RWPE1 (cell line): ENCODE data around the gene COX19.

ENCODE experiments used
- CTCF ChIA-PET: fragments of 350-600 bp; sonication (Branson Sonifier 250); formaldehyde crosslinking; extraction: SDS; loops from one replicate; lab custom pipeline; 2021; lab: Yijun Ruan, JAX
- POLR2A ChIA-PET: fragments of 400-600 bp; formaldehyde crosslinking; extraction: SDS; loops from one replicate; lab custom pipeline; 2020; ENCODE audit warnings: antibody characterized with exemption; ENCODE audit not compliant: low non-redundant PET; lab: Yijun Ruan, JAX
- DNase-seq: peaks from one replicate; pipeline ENCODE4 v3.0.0; 2012; ENCODE audit warnings: low spot score
- H3K27ac ChIP-seq: fragments of 450-650 bp; 2 replicates; pipeline ENCODE4 v1.5.1; 2017
- TF ChIP-seq, protein P1 (sequence below): fragments of 450-650 bp; conservative IDR thresholded peaks from 2 replicates; pipeline ENCODE4 v1.5.1; 2017; ENCODE audit warnings: low read depth, mild to moderate bottlenecking

The COX19 gene

DNA sequence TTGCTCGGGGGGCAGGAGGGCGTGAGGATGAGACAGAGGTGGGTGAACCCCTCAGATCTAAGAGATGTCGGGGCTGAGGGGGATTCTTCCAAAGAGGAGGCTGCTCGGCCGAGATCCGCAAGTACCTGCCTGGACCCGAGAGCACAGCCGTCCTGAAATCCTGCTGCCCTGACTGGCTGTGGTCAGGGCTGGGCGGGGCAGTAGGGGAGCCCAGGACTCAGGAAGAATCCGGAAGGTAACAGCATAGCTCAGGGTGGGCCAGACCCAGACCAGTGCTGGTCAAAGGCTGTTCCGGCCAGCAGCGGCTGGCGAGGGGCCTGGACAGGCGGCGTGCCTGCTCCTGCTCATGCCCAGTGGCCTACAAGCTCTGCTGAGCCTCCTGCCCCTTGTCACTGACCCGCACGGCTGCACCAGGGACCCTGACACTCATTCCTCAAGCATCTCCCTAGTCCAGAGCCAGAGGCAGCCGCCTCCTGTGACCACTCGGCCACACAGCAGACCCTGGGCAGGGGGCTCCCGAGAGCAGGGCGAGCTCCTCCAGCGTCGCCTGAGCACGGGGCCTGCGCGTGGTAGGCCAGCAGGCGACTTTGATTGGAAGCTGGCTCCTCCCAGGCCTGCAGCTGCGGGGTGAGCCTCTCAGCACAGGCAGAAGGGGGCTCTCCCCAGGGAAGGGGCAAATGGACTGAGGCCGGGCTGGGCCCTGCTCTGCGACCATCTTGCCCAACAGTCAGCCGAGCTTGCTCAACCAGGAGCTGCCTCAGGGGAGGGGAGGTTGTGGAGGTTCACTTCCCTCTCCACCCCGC lies 17.7 kb downstream of the COX19 start:
- DNase-seq = no peak
- POLR2A ChIA-PET = no interaction called here

DNA sequence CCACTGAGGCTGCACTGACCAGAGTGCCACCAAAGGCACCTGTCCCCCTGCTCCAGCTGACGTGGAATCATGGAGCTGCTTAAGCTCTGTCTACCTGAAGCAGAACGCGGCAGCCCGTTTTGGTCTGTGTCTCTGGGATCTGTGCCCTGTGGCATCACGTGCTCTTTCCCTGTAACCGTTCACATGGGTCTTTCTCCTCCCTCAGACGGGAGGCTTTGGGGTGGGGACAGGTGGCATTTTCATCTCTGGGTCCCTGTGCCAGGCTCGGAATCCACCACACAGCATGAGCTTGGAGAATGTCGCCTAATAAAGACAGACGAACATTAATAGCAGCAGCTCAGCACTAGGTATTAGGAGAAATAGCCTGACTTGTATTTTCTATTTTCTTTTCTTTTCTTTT lies 19.3 kb downstream of the COX19 start:
- CTCF ChIA-PET = interaction anchor here (1.3 kb wide), 1 partner anchor 47 kb away, joined by 6 read pairs; no protein-coding TSS in a partner anchor
- no peak for DNase-seq
- TF ChIP-seq, protein P1, sequence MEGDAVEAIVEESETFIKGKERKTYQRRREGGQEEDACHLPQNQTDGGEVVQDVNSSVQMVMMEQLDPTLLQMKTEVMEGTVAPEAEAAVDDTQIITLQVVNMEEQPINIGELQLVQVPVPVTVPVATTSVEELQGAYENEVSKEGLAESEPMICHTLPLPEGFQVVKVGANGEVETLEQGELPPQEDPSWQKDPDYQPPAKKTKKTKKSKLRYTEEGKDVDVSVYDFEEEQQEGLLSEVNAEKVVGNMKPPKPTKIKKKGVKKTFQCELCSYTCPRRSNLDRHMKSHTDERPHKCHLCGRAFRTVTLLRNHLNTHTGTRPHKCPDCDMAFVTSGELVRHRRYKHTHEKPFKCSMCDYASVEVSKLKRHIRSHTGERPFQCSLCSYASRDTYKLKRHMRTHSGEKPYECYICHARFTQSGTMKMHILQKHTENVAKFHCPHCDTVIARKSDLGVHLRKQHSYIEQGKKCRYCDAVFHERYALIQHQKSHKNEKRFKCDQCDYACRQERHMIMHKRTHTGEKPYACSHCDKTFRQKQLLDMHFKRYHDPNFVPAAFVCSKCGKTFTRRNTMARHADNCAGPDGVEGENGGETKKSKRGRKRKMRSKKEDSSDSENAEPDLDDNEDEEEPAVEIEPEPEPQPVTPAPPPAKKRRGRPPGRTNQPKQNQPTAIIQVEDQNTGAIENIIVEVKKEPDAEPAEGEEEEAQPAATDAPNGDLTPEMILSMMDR = no peak
- POLR2A ChIA-PET = no interaction called here
- H3K27ac ChIP-seq = no peak overlapping the region

More for the DNA sequence above, 17.7 kb downstream of the COX19 start:
- H3K27ac ChIP-seq = no peak overlapping the region
- TF ChIP-seq, protein P1 = no peak
- CTCF ChIA-PET = interaction anchor here (1.0 to 1.8 kb wide), 2 partner anchors 47 to 49 kb away, joined by 4 to 6 read pairs; no protein-coding TSS in a partner anchor

DNA sequence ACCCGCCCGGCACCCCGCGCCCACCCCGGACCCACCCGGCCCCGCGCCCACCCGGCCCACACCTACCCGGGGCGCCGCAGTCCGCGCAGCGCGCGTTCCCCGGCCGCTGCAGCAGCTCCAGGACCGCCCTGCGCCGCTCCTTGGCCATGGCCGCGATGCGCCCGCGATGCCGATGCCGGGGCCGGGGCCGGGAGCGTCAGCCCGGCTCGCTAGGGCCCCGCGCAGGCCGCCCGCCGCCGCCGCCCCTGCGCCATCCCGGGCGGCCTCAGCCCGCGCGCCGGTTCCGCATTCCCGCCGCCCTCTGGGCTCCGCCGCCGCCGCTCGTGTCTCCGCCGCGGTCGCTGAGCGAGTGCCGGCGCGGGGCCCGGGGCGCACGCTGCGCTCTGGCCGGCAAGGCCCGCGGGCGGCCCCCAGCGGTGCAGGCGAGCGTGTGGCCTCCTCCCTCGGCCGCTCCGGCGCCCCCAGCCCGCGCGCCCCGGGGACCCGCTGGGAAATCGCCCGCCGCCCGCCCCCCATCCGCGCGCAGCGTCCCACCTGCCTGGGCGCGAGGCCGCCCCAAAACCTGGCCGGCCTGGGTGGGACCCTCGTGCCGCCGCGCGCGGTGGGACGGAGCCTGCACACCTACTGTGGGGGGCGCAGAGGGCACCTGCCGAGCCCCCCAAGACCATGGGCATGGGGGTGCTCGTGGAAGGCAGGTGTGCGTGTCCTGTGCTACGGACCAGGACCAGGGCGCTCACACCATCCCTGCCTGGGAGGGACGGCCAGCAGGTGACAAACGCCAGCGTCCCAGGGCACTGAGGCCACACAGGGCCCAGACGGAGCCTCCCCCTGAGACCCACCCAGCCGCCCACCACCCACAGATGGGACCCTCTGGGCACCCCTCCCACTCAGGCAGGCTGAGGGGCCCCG lies 20.8 kb downstream of the COX19 start, which contains the start of gene ADAP1:
Gene ADAP1 (minus strand): TSS at position 351 of the 909 bp plus-strand sequence. CDS start 203 bp downstream, at position 148.
- TF ChIP-seq, protein P1 = peak; percentile 58
- ChIA-PET POLR2A (no interaction called here), CTCF (interaction anchor here (0.6 to 1.6 kb wide), 8 partner anchors 9 to 120 kb away, joined by 3 to 8 read pairs (median 4); no protein-coding TSS in a partner anchor)
- DNase-seq = peak; percentile 52
- no peak within 1 kb of the TSS for H3K27ac ChIP-seq

DNA sequence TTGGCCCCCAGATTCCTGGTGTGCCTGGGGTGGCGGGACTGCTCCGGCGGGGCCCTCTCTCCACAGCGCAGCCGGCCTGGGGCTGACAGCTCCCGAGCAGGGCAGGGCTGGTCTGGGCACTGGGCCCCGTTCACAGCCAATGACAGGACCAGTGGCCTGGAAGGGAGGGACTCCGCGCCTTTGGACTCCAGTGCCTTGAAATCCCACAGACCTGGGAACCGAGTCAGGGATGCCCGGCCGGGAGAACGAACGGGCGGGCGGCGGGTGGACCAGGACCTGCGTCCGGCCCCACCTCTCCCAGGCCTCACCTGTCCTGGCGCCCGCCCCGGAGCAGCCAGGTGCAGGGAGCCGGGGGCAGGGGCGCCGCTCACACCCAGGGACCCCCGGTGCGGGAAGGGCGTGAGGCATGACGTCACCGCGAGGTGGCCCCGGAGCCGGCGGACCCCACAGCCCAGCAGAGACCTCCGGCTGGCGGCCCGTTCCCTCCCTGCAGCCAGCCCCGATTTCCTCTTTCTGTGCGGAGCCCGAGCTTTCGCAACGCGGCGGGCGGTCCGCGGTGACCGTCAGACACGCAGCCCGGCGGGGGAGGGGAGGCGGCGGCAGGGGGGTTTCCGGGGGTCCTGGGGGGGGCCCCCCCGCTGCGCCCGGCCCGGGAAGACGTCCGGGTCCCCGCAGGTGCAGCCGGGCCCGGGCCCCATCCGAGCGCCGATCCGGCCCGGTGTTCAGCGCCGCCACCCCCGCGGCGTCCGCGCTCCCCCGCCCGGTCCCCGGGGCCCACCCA lies 21.6 kb downstream of the COX19 start:
- DNase-seq = peak; percentile 56
- no peak overlapping the region for H3K27ac ChIP-seq
- CTCF ChIA-PET = interaction anchor here (0.6 to 1.6 kb wide), 8 partner anchors 8 to 121 kb away, joined by 3 to 8 read pairs (median 4); no protein-coding TSS in a partner anchor
- POLR2A ChIA-PET = no interaction called here
- TF ChIP-seq, protein P1 = no peak

DNA sequence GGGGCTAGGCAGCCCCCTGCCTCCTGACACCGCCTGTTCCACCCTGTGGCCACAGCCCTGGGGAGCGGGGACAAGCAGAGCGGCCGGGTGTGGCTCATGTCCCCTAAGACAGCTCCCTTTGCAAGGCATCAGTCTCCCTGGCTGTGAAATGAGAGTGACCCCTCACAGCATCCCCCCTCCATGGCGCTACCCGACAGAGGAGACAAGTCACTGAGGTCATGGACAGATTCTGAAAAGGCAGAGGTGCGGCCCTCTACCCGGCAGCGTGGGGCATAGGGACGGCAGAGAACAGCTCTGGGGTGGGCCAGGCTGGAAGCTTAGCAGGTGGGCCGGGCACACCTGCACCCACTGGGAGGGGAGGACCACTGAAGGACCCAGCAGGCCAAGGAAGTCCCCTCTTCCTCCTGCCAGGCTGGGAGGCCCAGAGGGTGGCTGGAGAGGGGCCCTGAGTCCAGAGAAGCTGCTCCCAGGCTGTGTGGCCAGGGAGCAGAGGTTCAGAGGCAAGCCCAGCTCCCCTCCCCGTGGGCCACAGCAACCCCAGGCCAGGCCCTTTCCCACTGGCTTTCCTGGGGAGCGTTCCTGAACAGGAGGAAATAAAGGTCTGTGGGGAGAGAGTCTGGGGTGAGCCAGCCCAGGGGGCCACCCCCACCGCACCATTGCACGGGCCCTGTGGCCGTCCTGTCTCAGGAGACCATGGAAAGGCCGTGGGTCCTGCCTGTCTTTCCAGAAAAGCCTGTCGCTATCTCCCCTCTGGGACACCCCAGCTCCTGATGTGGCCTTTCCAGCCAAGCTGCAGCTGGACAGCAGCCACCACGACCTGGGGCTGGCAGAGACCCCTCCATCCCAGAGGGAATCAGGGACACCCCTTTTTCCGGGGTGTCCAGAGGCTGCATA lies 22.6 kb downstream of the COX19 start:
- ChIA-PET POLR2A (no interaction called here), CTCF (interaction anchor here (0.6 to 1.6 kb wide), 4 partner anchors 37 to 45 kb away, joined by 3 to 7 read pairs (median 4); no protein-coding TSS in a partner anchor)
- no peak for DNase-seq
- TF ChIP-seq, protein P1 = no peak
- H3K27ac ChIP-seq = no peak overlapping the region
